Measurements from ENCODE around the gene EIF3D. TPM values are rescaled to one million over a fixed set of nuclear protein-coding genes. Genes with fewer than 3 reads are reported as not detected.
"Not testable (repeated sequence)": the region's sequence is repeated elsewhere in the genome, so short reads cannot be mapped to it uniquely, and the experiment has no call there.

Gene EIF3D
- total RNA-seq, 1 experiment from 2014 or later: 440 TPM

DNA sequence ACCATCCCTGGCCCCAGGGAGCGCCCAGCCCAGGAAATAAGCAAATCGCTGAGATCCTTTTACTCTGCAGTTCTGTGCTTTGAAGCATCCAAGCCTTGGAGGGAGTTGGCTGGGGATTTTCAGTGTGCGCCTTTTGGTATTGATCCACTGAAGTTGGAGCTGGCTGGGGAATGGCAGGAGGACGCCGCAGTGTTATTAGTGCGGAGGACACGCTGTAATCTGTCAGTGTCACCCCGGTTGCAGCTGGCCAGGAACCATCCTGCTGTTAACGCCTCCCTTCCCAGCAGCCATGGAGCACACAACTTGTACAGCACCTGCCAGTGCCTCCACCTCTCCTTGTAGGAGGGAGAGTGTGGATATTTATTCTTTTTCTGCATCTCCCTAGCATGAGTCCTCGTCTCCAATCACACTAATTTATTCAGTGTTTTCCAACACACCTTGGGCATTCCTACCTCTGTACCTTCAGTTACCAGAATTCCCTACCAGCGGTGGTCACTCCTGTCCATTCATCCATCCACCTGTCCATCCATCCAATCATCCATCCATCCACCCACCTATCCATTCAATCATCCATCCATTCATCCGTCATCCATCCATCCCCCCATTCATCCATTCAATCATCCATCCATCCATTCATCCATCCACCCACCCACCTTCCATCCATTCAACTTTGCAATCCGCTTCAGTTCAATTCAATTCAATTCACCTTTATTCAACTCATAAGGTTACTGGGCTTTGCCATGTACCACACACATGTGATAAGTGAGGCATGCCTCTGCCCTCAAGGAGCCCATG is 21.9 kb upstream of the EIF3D start:
- DNase-seq (ENCODE audit: extremely low read depth, low read depth): no peak

DNA sequence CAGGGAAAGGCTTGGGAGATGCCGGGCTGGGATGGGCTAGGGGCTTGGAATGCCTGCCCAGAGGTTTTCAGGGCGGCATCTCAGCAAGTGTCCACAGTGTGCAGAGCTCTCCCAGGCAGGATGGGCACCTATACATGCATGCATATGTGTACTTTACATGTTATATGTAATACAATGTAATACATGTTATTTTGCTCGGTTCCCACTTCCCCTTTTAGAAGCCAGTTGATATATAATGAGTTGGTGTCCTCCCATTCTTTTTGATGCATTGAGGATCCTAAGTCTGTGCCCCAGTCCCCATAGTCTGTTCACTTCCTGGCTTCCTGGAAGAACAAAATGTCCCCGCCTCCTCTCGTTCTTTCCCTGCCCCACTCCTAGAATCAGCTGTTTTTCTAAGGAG is 20.1 kb upstream of the EIF3D start:
- no peak for DNase-seq (ENCODE audit: extremely low read depth, low read depth)

- no peak for DNase-seq (ENCODE audit: extremely low read depth, low read depth)
Measured at GRCh38 chr22:36548606-36549005, 19.6 kb upstream of the EIF3D start.

- DNase-seq (ENCODE audit: extremely low read depth, low read depth): no peak
Measured at GRCh38 chr22:36546932-36547331, 18.0 kb upstream of the EIF3D start.

GRCh38 chr22:36546092-36546804 is 17.3 kb upstream of the EIF3D start:
- peak; percentile 59 for DNase-seq (ENCODE audit: extremely low read depth, low read depth)

GRCh38 chr22:36544107-36544620 is 15.2 kb upstream of the EIF3D start:
- DNase-seq (ENCODE audit: extremely low read depth, low read depth): no peak

GRCh38 chr22:36541831-36542411 is 13.0 kb upstream of the EIF3D start:
- peak; percentile 41 for DNase-seq (ENCODE audit: extremely low read depth, low read depth)

- no peak for DNase-seq (ENCODE audit: extremely low read depth, low read depth)
Measured at GRCh38 chr22:36540867-36541642, 12.1 kb upstream of the EIF3D start.

GRCh38 chr22:36538529-36538928 is 9.6 kb upstream of the EIF3D start:
- no peak for DNase-seq (ENCODE audit: extremely low read depth, low read depth)

DNA sequence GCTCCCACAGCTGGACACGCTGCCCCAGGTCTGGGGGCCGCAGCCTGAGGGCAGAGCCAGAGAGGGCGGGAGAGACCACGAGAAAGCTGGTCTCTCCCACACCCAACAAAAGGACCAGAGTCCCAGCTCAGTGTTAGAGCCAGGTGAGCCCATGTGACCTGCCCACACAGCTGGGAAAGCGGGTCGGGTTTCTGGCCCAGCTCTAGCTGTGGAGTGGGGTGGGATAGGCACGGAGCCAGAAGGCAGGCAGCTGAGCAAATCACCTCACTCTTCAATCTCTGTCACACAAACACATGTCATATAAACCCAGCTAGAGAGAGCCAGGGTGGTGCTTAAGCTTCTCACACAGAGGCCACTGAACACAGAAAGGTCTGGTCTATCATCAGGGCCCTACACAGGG is 7.8 kb upstream of the EIF3D start:
- DNase-seq (ENCODE audit: extremely low read depth, low read depth): no peak

DNA sequence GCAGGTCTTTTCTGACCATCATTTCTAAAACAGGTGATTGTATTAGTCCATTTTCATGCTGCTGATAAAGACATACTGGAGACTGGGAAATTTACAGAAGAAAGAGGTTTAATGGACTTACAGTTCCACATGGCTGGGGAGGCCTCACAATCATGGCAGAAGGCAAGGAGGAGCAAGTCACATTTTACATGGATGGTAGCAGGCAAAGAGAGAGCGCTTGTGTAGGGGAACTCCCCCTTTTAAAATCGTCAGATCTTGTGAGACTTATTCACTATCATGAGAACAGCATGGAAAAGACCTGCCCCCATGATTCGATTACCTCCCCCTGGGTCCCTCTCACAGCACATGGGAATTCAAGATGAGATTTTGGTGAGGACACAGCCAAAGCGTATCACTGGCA is 4.4 kb upstream of the EIF3D start:
- DNase-seq (ENCODE audit: extremely low read depth, low read depth): not testable (repeated sequence)

- no peak for DNase-seq (ENCODE audit: extremely low read depth, low read depth)
Measured at GRCh38 chr22:36532466-36532865, 3.5 kb upstream of the EIF3D start.

- DNase-seq (ENCODE audit: extremely low read depth, low read depth): no peak
Measured at GRCh38 chr22:36528341-36528740, 625 bp downstream of the EIF3D start.

DNA sequence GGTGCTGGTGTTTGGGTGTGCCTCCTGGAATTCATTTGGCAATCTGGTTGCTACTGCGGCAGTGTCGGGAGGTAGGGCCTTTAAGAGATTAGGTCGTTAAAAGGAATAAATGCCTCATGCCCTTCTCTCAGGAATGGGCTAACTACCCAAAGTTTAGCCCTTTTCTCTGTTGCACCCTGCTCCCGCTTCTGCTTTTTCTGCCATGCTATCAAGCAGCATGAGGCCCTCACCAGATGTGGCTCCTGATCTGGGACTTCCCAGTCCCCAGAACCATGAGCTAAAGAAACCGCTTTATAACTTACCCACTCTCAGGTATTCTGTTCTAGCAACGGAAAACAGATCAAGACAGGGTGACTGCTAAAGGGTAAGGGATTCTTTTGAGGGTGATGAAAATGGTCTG is 6.3 kb downstream of the EIF3D start:
- DNase-seq (ENCODE audit: extremely low read depth, low read depth): no peak

- DNase-seq (ENCODE audit: extremely low read depth, low read depth): no peak
Measured at GRCh38 chr22:36520423-36520822, 8.5 kb downstream of the EIF3D start.

DNA sequence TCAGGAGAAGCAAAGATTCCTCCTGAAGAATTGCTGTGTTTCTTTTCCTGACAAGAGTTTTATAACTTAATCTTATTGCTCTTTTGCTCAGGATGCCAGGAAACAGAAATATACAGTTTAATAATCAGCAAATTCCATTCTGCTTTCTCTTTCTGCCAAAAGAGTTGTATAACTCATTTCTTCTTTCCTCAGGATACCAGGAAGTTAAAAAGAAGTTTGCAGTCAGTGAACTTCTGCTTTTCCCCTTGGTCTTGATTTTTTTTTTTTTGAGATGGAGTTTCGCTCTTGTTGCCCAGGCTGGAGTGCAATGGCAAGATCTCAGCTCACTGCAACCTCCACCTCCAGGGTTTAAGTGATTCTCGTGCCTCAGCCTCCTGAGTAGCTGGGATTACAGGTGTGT is 9.1 kb downstream of the EIF3D start:
- DNase-seq (ENCODE audit: extremely low read depth, low read depth): not testable (repeated sequence)

GRCh38 chr22:36514766-36515165 is 14.2 kb downstream of the EIF3D start:
- DNase-seq (ENCODE audit: extremely low read depth, low read depth): no peak

- no peak for DNase-seq (ENCODE audit: extremely low read depth, low read depth)
Measured at GRCh38 chr22:36512991-36513390, 16.0 kb downstream of the EIF3D start.

DNA sequence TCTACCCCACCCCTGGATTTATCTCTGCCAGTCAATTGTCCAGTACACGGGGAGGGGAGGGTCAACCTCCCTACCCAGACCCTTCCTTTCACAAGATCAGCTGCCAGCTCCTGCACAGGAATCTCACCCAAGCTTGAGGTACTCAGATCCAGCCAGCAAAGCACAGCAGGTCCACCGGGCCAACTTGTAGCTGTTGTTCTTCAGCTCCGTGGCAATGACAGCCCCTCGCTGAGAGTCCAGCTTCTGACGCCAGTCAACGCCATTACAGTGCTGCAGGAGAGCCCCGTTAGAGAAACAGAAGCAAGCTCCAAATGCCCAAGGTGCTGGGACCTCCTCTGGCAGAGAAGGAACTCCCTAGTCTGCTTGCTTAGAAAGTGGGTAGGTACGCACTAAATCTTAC is 16.6 kb downstream of the EIF3D start:
- DNase-seq (ENCODE audit: extremely low read depth, low read depth): no peak

DNA sequence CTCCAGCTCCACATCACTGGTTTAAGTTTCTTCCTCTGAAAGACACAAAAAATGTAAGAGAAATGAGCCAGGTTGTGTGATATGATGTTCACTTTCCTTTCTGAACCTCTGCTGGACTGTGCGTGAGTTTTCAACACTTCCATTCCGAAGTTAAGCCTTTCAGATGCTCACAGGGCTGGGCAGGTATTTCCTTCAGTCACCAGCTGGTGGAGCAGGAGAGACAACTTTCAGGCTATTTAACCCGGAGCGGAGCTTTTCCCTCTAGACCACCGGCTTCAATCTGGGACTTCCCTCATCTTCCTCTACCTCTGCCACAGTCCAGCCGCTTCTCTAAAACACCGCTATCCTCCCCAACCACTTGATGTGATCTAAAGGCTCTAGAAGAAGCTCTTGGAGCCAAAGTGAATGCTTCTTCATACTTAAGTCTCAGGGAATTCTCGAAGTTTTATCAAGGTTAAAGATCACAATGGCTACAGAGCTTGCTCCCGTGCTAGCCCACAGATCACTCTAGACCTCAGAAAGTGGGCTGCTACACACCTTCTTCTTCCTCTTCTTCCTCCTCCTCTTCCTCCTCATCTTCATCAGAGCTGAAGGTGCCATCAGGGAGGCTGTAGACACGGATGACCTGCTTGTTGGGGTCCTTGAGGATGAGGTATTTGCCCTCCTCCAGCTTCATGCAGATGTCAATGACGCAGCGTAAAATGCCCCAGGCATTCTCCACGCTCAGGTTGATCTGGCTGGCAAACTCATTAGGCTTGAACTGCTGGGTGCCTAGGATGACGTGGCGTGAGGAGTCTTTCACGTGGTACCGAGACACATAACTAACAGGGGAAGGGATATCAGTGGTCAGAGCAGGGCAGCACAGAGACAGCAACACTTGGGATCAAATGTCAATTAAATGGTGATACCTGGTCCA is 17.7 kb downstream of the EIF3D start:
- DNase-seq (ENCODE audit: extremely low read depth, low read depth): peak; percentile 41
